Activated T-cell treated with anti-CD3 and anti-CD28 coated beads, Interleukin-2, amount 50 U/mL, for 4 hours (primary cell): Measurements from ENCODE around the gene ZBTB42. TPM values are rescaled to one million over a fixed set of nuclear protein-coding genes. Genes with fewer than 3 reads are reported as not detected.
A peak's percentile ranks its signal among the peaks of the same experiment; 100 is the strongest.

Source experiments
- ATAC-seq, 2 donors: fragments of 200-7000 bp; cut with Tn5 transposase; one replicate each; pipeline ENCODE4 v1.10.0; 2021
- DNase-seq: peaks from one replicate; pipeline ENCODE4 v3.0.0-alpha.2; 2020
- H3K27me3 Mint-ChIP-seq: one replicate; pipeline ENCODE4 v1.8.0; 2021; ENCODE audit warnings: low read depth, mixed read lengths
- H3K36me3 Mint-ChIP-seq: one replicate; pipeline ENCODE4 v1.8.0; 2022; ENCODE audit warnings: mixed read lengths; ENCODE audit not compliant: insufficient read depth
- H3K4me1 Mint-ChIP-seq: one replicate; pipeline ENCODE4 v1.8.0; 2021; ENCODE audit warnings: low read depth, mixed read lengths
- H3K4me3 Mint-ChIP-seq: one replicate; pipeline ENCODE4 v1.8.0; 2021; ENCODE audit warnings: mild to moderate bottlenecking, moderate library complexity, mixed read lengths
- H3K9me3 Mint-ChIP-seq: one replicate; pipeline ENCODE4 v1.8.0; 2021; ENCODE audit warnings: mixed read lengths
- total RNA-seq, 3 donors: library from RNA; stranded (reverse); gene quantifications; one replicate each; pipeline ENCODE4 v1.2.1, GENCODE V29; 2021

ZBTB42 gene
- total RNA-seq, 3 donors from 2014 or later = 3.6 to 4.1 (median 4.0) TPM

DNA sequence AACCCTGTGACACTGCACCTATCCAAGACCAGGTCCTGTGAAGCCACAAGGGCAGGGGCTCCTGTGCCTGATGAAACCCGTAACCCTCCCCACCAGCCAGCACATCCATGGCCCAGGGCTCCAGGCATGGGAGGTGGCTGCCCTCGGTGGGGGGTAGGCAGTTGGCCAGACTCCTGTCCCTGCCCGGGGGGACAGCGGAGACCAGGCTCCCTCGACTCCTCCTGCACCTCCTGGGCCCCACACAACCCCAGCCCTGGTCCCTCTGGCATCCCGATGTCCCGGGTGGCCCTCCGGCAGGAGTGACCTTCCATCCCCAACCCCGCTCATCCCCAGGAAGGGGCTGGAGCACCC is 16.7 kb upstream of the ZBTB42 start:
- no peak for DNase-seq
- Mint-ChIP-seq H3K9me3 (no peaks in the 10 kb centered on the region), H3K4me3 (no peak overlapping the region)

GRCh38 chr14:104784846-104785707 is 15.8 kb upstream of the ZBTB42 start:
- no peaks in the 10 kb centered on the region for H3K36me3 Mint-ChIP-seq
- H3K9me3 Mint-ChIP-seq = no peaks in the 10 kb centered on the region
- H3K4me1 Mint-ChIP-seq = peaks cover 21% of the 10 kb centered on the region
- no peak overlapping the region for H3K4me3 Mint-ChIP-seq
- ATAC-seq (no peak), DNase-seq (no peak)
- H3K27me3 Mint-ChIP-seq = no peaks in the 10 kb centered on the region

More for the DNA sequence above, 16.7 kb upstream of the ZBTB42 start:
- peaks cover 15% of the 10 kb centered on the region for H3K4me1 Mint-ChIP-seq
- H3K27me3 Mint-ChIP-seq = no peaks in the 10 kb centered on the region
- ATAC-seq = no peak
- H3K36me3 Mint-ChIP-seq = no peaks in the 10 kb centered on the region

- Mint-ChIP-seq H3K36me3 (no peaks in the 10 kb centered on the region), H3K27me3 (no peaks in the 10 kb centered on the region), H3K4me3 (no peak overlapping the region), H3K9me3 (no peaks in the 10 kb centered on the region), H3K4me1 (peaks cover 21% of the 10 kb centered on the region)
- ATAC-seq (no peak), DNase-seq (no peak)
Observed at GRCh38 chr14:104785708-104786080, 15.2 kb upstream of the ZBTB42 start.

GRCh38 chr14:104786091-104786586 is 14.8 kb upstream of the ZBTB42 start:
- ATAC-seq (peak; percentile 21 to 25), DNase-seq (no peak)
- H3K9me3 Mint-ChIP-seq = no peaks in the 10 kb centered on the region
- no peak overlapping the region for H3K4me3 Mint-ChIP-seq
- H3K27me3 Mint-ChIP-seq = no peaks in the 10 kb centered on the region
- no peaks in the 10 kb centered on the region for H3K36me3 Mint-ChIP-seq
- peaks cover 23% of the 10 kb centered on the region for H3K4me1 Mint-ChIP-seq

DNA sequence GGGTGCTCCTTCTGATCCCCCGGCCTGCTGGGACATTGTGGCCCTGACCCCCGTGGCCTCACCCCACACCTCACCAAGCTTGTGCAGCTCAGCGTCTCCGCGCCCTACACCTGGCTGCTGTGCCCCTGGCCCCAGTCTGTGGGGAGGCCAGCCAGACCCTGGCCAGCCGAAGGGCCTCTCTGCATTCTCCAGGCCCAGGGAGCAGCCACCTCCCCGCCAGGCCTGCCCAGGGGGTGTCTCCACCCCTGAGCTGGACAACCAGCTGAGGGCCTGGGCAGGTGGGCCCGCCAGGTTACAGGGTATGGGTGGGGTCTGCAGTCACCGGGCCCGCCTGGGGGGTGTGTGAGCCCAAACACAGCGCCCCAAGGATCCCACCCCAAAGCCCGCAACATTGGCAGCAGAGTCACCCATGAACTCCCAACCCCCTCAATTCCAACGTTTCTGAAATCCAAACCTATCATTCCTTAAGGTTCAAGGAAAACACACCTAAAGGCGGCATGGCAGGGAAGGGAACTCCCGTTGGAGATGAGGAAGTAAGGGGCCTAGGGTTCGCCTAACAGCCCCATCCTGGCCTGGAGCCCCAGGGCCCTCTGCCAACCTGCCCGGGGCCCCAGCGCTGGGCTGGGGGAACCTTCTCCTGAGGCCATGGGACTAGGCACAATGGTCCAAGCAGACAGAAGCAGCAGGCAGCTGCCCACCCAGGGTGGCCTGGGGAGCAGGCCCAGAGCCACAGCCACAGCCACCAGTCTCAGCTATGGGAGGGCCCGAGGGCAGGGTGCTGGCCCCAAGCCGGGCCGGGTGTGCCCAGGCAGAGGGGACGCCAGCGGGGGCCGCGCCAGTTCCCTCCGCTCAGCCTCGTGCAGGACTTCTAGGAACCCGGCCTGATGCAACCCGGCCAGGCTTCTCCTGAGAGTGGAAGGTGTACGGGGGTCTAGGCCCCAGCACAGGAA is 13.9 kb upstream of the ZBTB42 start:
- ATAC-seq (peak in 1 of 2 donors; percentile 8), DNase-seq (no peak)
- H3K4me1 Mint-ChIP-seq = peaks cover 23% of the 10 kb centered on the region
- H3K4me3 Mint-ChIP-seq = no peak overlapping the region
- H3K36me3 Mint-ChIP-seq = peaks cover 2% of the 10 kb centered on the region
- no peaks in the 10 kb centered on the region for H3K27me3 Mint-ChIP-seq
- H3K9me3 Mint-ChIP-seq = no peaks in the 10 kb centered on the region

DNA sequence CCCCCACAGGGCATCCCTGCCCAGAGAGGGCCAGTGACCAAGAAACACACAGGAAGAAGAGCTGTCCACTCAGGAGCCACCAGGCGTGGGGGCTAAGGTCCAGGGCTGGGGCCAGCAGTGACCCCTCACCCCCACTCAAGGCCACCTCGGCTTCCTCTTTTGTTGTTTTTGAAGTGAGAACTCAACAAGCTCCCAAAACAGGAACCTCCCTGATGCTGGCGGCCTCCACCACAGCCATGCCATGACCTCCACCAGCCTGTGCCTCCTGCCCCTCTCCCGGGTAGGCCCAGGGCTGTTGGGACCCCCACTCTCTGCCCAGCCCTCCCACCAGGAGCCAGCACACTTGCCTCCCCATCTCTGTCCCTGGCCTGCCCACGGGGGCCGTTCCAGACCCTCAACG is 13.2 kb upstream of the ZBTB42 start:
- H3K4me1 Mint-ChIP-seq = peaks cover 26% of the 10 kb centered on the region
- no peaks in the 10 kb centered on the region for H3K9me3 Mint-ChIP-seq
- H3K36me3 Mint-ChIP-seq = peaks cover 2% of the 10 kb centered on the region
- no peak overlapping the region for H3K4me3 Mint-ChIP-seq
- no peak for ATAC-seq
- H3K27me3 Mint-ChIP-seq = no peaks in the 10 kb centered on the region
- DNase-seq = no peak

- DNase-seq (no peak), ATAC-seq (no peak)
- H3K4me3 Mint-ChIP-seq = no peak overlapping the region
- no peaks in the 10 kb centered on the region for H3K27me3 Mint-ChIP-seq
- peaks cover 2% of the 10 kb centered on the region for H3K36me3 Mint-ChIP-seq
- no peaks in the 10 kb centered on the region for H3K9me3 Mint-ChIP-seq
- H3K4me1 Mint-ChIP-seq = peaks cover 31% of the 10 kb centered on the region
Observed at GRCh38 chr14:104788161-104788818, 12.6 kb upstream of the ZBTB42 start.

DNA sequence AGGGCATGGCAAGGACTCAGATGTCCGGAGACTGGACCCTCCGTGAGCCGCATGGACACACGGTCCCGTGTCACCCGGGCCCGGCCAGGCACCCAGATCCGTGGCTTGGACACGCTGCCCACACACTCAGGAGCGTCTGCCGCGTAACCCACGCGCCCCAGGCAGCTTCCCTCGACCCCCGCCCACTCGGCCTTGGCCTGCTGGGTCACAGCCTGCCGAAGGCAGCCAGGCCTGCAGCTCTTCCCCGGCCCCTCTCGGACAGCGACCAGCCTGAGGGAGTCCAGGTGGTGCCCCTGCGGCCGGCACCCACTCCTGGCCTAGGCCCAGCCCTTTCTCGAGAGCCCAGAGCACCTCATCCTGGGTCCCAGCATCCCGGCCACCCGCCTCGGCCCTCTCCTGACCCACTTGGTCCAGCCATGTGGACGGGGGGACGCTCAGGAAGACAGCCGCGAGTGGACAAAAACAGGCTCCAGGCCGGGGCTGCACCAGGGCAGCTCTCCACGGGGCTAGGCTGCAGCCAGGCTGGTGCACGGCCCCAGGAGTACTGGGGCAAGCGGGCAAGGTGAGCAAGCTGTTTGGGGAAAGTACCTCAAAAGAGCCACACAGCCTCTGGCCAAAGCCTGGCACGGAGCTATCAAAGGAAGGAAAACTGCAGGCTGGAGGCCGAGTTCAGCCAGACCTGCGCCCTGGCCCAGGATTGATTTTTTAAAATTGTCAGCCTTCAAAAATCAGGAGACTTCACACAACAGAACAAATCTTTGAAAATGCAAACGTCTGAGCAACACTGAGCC is 11.8 kb upstream of the ZBTB42 start:
- Mint-ChIP-seq H3K4me1 (peaks cover 39% of the 10 kb centered on the region), H3K36me3 (peaks cover 2% of the 10 kb centered on the region), H3K27me3 (no peaks in the 10 kb centered on the region), H3K9me3 (no peaks in the 10 kb centered on the region), H3K4me3 (no peak overlapping the region)
- ATAC-seq (no peak), DNase-seq (no peak)

DNA sequence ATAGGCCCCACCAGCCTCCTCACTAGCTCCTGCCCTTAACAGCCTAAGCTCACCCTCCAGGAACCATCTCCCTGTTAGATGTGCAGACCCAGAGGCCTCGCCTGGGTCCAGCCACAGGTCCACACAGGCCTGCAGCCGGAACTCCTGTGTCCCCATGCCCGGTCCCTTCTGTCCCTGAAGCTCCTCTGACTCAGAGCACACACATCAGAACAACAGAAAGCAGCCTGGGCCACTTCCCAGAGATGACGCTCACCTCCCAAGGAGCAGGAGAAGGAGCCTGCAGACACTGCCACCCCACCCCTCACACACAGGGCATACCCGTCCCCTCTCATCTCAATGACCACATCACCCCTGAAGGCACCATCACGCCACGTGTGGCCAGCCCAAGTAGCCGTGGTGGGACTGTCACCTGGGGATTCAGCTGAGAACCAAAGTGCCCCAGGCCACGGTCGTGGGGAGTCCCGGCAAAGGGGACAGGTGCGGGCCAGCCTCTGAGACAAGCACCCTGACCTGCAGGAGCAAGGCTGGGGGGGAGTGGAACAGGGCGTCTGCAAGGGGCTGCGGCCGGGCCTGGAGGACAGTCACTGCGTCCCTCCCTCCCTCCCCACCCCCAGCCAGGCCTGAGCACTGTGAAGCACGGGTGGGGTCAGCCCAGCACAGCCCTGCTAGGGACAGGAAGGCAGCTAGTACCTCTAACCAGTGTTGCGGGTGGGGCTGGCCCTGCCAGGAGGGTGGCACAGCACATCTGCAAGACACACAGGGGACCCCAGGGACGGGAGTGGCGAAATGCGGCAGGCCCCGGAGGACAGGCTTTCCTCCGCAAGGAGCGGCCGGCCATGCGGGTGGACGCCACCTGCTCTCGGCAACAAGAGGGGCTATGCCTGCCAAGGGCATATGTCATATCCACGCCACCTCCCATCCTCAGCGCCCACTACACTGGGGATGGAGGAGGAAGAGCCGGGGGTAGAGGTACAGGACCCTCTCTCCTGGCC is 10.9 kb upstream of the ZBTB42 start:
- ATAC-seq (no peak), DNase-seq (no peak)
- H3K4me1 Mint-ChIP-seq = peaks cover 44% of the 10 kb centered on the region
- H3K9me3 Mint-ChIP-seq = no peaks in the 10 kb centered on the region
- peaks cover 2% of the 10 kb centered on the region for H3K36me3 Mint-ChIP-seq
- H3K4me3 Mint-ChIP-seq = no peak overlapping the region
- H3K27me3 Mint-ChIP-seq = no peaks in the 10 kb centered on the region

DNA sequence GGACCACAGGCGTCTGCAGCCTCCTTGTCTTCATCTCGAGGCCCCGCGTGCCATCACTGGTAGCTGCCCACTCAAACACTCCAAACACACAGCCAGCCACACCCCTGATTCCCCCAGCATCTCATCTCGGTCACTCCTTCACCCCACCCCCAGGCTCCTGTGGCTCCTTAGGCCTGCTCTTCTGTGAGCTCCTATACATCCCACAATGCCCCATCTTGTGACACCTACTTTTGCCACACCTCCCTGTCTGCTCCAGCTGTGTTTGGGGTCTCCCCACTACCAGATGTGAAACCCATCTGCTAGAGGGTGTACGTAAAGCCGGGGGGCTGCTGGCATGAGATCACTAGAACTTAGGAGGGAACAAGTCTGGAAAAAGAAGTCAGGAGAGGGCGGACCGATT is 9.5 kb upstream of the ZBTB42 start:
- Mint-ChIP-seq H3K36me3 (peaks cover 2% of the 10 kb centered on the region), H3K9me3 (no peaks in the 10 kb centered on the region), H3K4me1 (peaks cover 46% of the 10 kb centered on the region), H3K27me3 (no peaks in the 10 kb centered on the region), H3K4me3 (no peak overlapping the region)
- ATAC-seq (no peak), DNase-seq (no peak)

GRCh38 chr14:104792101-104792884 is 8.6 kb upstream of the ZBTB42 start:
- H3K4me1 Mint-ChIP-seq = peaks cover 44% of the 10 kb centered on the region

More at GRCh38 chr14:104792101-104792884, 8.6 kb upstream of the ZBTB42 start:
- peaks cover 2% of the 10 kb centered on the region for H3K36me3 Mint-ChIP-seq
- H3K9me3 Mint-ChIP-seq = no peaks in the 10 kb centered on the region
- DNase-seq (no peak), ATAC-seq (no peak)
- no peaks in the 10 kb centered on the region for H3K27me3 Mint-ChIP-seq
- H3K4me3 Mint-ChIP-seq = no peak overlapping the region
